GM12878 (cell line): ENCODE measurements around the gene SF3B2. TPM values are rescaled to one million over a fixed set of nuclear protein-coding genes. Genes with fewer than 3 reads are reported as not detected.
A peak's percentile ranks its signal among the peaks of the same experiment; 100 is the strongest.

ENCODE experiments used
- ATAC-seq: fragments of 200-7000 bp; cut with Tn5 transposase; 3 replicates; pipeline ENCODE4 v1.9.1; 2020; ENCODE audit warnings: mild to moderate bottlenecking, moderate library complexity
- BruUV-seq: library from RNA; stranded (reverse); fragments of 400-500 nt; replicated peaks from 2 replicates; lab custom pipeline; 2021; lab: Mats Ljungman, UMichigan
- CTCF ChIA-PET: fragments of 300-600 bp; sonication (Branson Sonifier 250); formaldehyde crosslinking; extraction: SDS; loops from one replicate; lab custom pipeline; 2021; ENCODE audit warnings: inconsistent platforms; lab: Yijun Ruan, JAX
- POLR2A ChIA-PET: fragments of 350-600 bp; formaldehyde crosslinking; extraction: SDS; loops from one replicate; lab custom pipeline; 2021; ENCODE audit warnings: inconsistent platforms; lab: Charles Lee
- RAD21 ChIA-PET: fragments of 300-600 bp; sonication (Branson Sonifier 250); formaldehyde crosslinking; loops from one replicate; lab custom pipeline; 2023; ENCODE audit warnings: antibody characterized with exemption; ENCODE audit not compliant: unreplicated experiment; lab: Charles Lee
- SMC1A ChIA-PET: fragments of 300-600 bp; sonication (Branson Sonifier 250); formaldehyde crosslinking; loops from one replicate; lab custom pipeline; 2023; ENCODE audit not compliant: unreplicated experiment, uncharacterized antibody; lab: Charles Lee
- DNase-seq: peaks from one replicate; pipeline ENCODE4 v3.0.0-alpha.2; 2011; ENCODE audit warnings: low read depth, low spot score
- FAIRE-seq: peaks from 3 replicates; lab custom pipeline; 2011; peaks lifted over from hg19 to GRCh38; lab: Jason Lieb, UNC
- H2AFZ ChIP-seq: 2 replicates; pipeline ENCODE4 v1.6.0; 2011; ENCODE audit warnings: low read depth, low read length, control low read depth; ENCODE audit not compliant: control insufficient read depth
- H3K27ac ChIP-seq: 2 replicates; pipeline ENCODE4 v1.5.1; 2011; ENCODE audit warnings: control low read depth; ENCODE audit not compliant: control insufficient read depth, insufficient read depth
- H3K27me3 ChIP-seq, 2 experiments: replicated peaks in 1 of 2; 2 replicates each; pipeline versions ENCODE4 v1.6.0 to v1.6.1; 2011; ENCODE audit warnings: low read length in 1 of 2; ENCODE audit not compliant: control insufficient read depth in 2 of 2, insufficient read depth in 2 of 2
- H3K36me3 ChIP-seq, 2 experiments: 2 replicates each; pipeline ENCODE4 v1.5.1; 2011; ENCODE audit warnings: low read length in 1 of 2; ENCODE audit not compliant: control insufficient read depth in 2 of 2, insufficient read depth in 2 of 2
- H3K4me1 ChIP-seq: 2 replicates; pipeline ENCODE4 v1.6.1; 2011; ENCODE audit warnings: mild to moderate bottlenecking, low read length, moderate library complexity, mixed read lengths; ENCODE audit not compliant: control insufficient read depth, insufficient read depth
- H3K4me2 ChIP-seq: 2 replicates; pipeline ENCODE4 v1.6.0; 2011; ENCODE audit warnings: control low read depth; ENCODE audit not compliant: control insufficient read depth, insufficient read depth
- H3K4me3 ChIP-seq: fragments of 200-600 bp; sonication (generic); 2 replicates; pipeline ENCODE4 v1.5.1; 2016
- H3K79me2 ChIP-seq: 2 replicates; pipeline ENCODE4 v1.6.0; 2011; ENCODE audit warnings: low read length; ENCODE audit not compliant: control insufficient read depth, insufficient read depth
- H3K9ac ChIP-seq: 2 replicates; pipeline ENCODE4 v1.8.0; 2011; ENCODE audit warnings: low read length, control low read depth, mixed read lengths; ENCODE audit not compliant: control insufficient read depth, insufficient read depth
- H3K9me3 ChIP-seq: replicated peaks from 3 replicates; pipeline ENCODE4 v1.5.1; 2011; ENCODE audit warnings: mild to moderate bottlenecking, low read length; ENCODE audit not compliant: control insufficient read depth, insufficient read depth
- H4K20me1 ChIP-seq: 2 replicates; pipeline ENCODE4 v1.6.0; 2011; ENCODE audit not compliant: control insufficient read depth, insufficient read depth
- EGR1 ChIP-seq, 2 experiments: IDR thresholded peaks; 1 replicate in 1 of 2; 2 replicates in 1 of 2; pipeline ENCODE4 v1.6.1; 2011 to 2012; ENCODE audit warnings: low read depth in 2 of 2, low read length in 2 of 2, borderline replicate concordance in 1 of 2, mild to moderate bottlenecking in 1 of 2, moderate library complexity in 1 of 2
- JUNB ChIP-seq: IDR thresholded peaks from 2 replicates; pipeline ENCODE4 v1.6.1; 2016; ENCODE audit warnings: antibody characterized with exemption, mild to moderate bottlenecking
- MLLT1 ChIP-seq: fragments of 450-650 bp; IDR thresholded peaks from 2 replicates; pipeline ENCODE4 v1.6.1; 2016; ENCODE audit warnings: mild to moderate bottlenecking
- NKRF ChIP-seq: fragments of 450-650 bp; conservative IDR thresholded peaks from 2 replicates; pipeline ENCODE4 v1.6.1; 2017; ENCODE audit warnings: mild to moderate bottlenecking, moderate library complexity
- NR2C1 ChIP-seq: fragments of 450-650 bp; IDR thresholded peaks from 2 replicates; pipeline ENCODE4 v1.6.1; 2017; ENCODE audit warnings: antibody characterized with exemption, mild to moderate bottlenecking, moderate library complexity
- ZBTB33 ChIP-seq: fragments of 450-650 bp; IDR thresholded peaks from 2 replicates; pipeline ENCODE4 v1.6.1; 2017; ENCODE audit warnings: mild to moderate bottlenecking
- WGBS: methylation state at CpG from one replicate; pipeline ENCODE4 v1.1.6; 2016; ENCODE audit warnings: low lambda C conversion rate; ENCODE audit not compliant: insufficient replicate concordance, insufficient coverage; ENCODE audit errors: missing lambda C conversion rate; 5-methylcytosine and 5-hydroxymethylcytosine counted together
- in situ Hi-C: fragments of 300-500 bp; cut with MboI; formaldehyde crosslinking; loops from 9 replicates; pipeline ENCODE4 v1.14.3; 2018; ENCODE audit warnings: mixed read lengths
- intact Hi-C: fragments of 100-400 bp; cut with micrococcal nuclease; formaldehyde crosslinking; loops from one replicate; pipeline ENCODE4 v1.14.2; 2022; ENCODE audit not compliant: unreplicated experiment
- polyA plus RNA-seq, 11 experiments: library from polyadenylated mRNA; depleted of rRNA in 4 of 11; unstranded in 6 of 11; stranded (reverse) in 5 of 11; fragments of >200 nt; fragmentation: Nextera tagmentation in 4 of 11; fragmentation: Illumina TruSeq in 1 of 11; extraction: Ambion mirVana in 4 of 11; extraction: Trizol in 1 of 11; gene quantifications; 1 replicate in 1 of 11; 2 replicates in 10 of 11; pipeline versions ENCODE4 v1.2.1 to v1.2.3, GENCODE V29; 2011 to 2016; ENCODE audit warnings: inconsistent platforms in 2 of 11, missing spikeins in 2 of 11, low read depth in 1 of 11
- total RNA-seq, 4 experiments: library from RNA; depleted of rRNA in 3 of 4; stranded (reverse); fragments of >200 nt in 3 of 4; fragmentation: Illumina TruSeq in 1 of 4; extraction: Trizol in 1 of 4; gene quantifications; 2 replicates each; pipeline versions ENCODE4 v1.2.1 to v1.2.3, GENCODE V29; 2013 to 2021

The SF3B2 gene
- total and polyA plus RNA-seq, 10 of the 15 experiments (the other 5 are each of a cell fraction or from before 2014, with no cell fraction given) = 56.3 to 245 (median 144) TPM

- TF ChIP-seq EGR1 (IDR thresholded peaks at IDR 0.05; ENCODE audit: borderline replicate concordance in 1 of 2, low read depth in 2 of 2, low read length in 2 of 2) = no peak
These were observed 19.9 kb downstream of the SF3B2 start (continued) for GRCh38 chr11:66072081-66072480.

- RAD21 ChIA-PET = interaction anchor here (1.5 to 7.3 kb wide), 5 partner anchors 9 to 63 kb away, joined by 7 to 81 read pairs (median 14); no protein-coding TSS in a partner anchor
- 84% methylated on average over 8 of the region's 8 CpGs for WGBS
- in situ Hi-C loops = no loop called here
- no peak for TF ChIP-seq NKRF
- peak; percentile 90 for TF ChIP-seq MLLT1
- no peak for TF ChIP-seq NR2C1
- no peak for TF ChIP-seq JUNB
- TF ChIP-seq ZBTB33 = peak; percentile 42; the same call in 1 of the 2 replicates
- Histone ChIP-seq H3K4me2 (peak overlapping the region; percentile 97), H3K9me3 (no peaks in the 10 kb centered on the region), H3K79me2 (peaks cover 65% of the 10 kb centered on the region), H3K27me3 (no peaks in the 10 kb centered on the region), H3K4me3 (peak overlapping the region; percentile 94), H4K20me1 (no peaks in the 10 kb centered on the region), H3K27ac (peak overlapping the region; percentile 26), H3K36me3 (peaks cover 9 to 21% of the 10 kb centered on the region in 2 experiments), H3K4me1 (peaks cover 24% of the 10 kb centered on the region), H3K9ac (peak overlapping the region; percentile 81; the same call in 1 of the 2 replicates), H2AFZ (no peak overlapping the region)
- CTCF ChIA-PET = interaction anchor here (0.6 to 20.0 kb wide), 5 partner anchors 23 to 153 kb away, joined by 3 to 195 read pairs (median 7); no protein-coding TSS in a partner anchor
- FAIRE-seq = no peak
- BruUV-seq = TSS peak; percentile 32
- DNase-seq = no peak
- intact Hi-C loops = loop anchor here (5.0 kb wide), 1 partner anchor 150 kb away; no protein-coding TSS in a partner anchor
- POLR2A ChIA-PET = interaction anchor here (0.6 to 6.3 kb wide), 4 partner anchors 41 to 216 kb away, joined by 3 to 56 read pairs (median 12); no protein-coding TSS in a partner anchor
- ATAC-seq = no peak
- SMC1A ChIA-PET = interaction anchor here (0.6 to 17.7 kb wide), 5 partner anchors 9 to 62 kb away, joined by 3 to 265 read pairs (median 5); no protein-coding TSS in a partner anchor
These were observed 20.4 kb downstream of the SF3B2 start for GRCh38 chr11:66072518-66072917.
